ENCODE data around the gene FBXW12.

Gene FBXW12

DNA sequence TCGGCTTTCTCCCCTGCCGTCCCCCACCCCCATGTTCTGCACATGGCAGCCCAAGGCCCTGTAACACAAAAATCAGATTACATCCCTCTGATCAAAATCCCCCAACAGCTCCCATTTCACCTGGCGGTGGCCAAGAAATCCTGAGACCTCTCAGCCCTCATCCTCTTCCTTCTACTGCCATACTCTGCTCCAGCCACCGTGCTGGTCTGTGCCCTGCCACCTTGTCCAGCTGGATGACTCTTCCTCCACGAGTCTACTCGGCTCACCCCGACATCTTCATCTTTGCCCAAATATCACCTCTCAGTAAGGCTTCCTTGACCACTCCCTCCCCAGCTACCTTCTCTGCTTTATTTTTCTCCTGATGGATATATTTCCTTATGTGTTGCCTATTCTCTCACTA, 64.8 kb downstream of the FBXW12 start:
- DNase-seq, result no peak

DNA sequence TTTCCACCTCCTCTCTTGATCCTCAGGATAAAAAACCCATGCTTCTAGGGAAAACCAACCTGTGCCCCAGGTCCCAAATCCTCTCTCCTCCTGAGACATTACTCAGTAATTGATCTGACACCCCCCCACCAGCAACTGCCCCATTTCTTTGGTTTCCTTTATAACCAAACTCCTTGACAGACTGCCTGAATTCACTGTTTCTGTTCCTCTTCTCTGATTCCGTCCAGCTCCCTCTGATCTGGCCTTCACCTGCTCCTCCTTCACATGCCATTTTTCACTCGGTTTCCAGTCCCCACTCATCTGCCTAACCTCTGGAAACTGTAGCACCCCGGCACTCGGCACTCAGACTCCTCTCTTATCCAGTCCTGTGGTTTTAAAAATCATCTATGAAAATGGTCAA, 65.8 kb downstream of the FBXW12 start:
- DNase-seq, result no peak

DNA sequence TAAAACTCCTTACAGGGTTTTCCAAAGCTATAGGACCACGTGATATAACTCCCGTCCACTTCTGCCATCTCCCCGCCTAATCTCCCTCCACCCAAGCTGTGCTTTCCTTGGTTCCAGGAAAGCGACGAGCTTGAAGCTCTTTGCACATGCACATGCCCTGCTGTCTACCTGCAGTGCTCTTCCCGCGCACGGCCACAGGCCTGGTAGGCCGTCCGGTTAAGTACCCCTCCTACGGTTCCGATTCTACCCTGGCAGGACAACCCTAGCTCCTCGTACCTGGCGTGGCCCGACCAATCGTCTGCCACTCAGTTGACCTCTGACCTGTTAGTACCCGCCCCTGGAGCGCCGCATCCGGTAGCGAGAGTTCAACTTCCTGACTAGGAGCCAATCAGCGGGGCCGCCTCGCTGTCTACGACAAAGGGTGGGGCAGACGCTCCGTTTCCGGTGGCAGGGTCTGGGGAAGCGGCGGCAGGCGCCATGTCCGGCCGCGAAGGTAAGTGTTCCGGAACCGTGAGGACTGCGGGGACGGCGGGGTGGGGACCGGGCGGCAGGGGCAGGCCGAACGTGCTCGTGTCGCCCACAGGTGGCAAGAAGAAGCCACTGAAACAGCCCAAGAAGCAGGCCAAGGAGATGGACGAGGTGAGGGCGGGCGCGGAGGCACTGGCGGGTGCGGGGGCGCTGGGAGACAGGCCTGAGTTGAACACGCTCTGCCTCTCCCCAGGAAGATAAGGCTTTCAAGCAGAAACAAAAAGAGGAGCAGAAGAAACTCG, 68.0 kb downstream of the FBXW12 start, which contains the start of the genes CCDC51 and TMA7:
TSS of gene CCDC51 (minus strand) at position 300 of the 770 bp plus-strand sequence. CDS start 4,991 bp downstream, outside the sequence.
TSS of gene TMA7 (plus strand) at position 438 of the 770 bp plus-strand sequence. CDS start at position 478, 40 bp downstream.
- DNase-seq, result peak; percentile 96 to 98

DNA sequence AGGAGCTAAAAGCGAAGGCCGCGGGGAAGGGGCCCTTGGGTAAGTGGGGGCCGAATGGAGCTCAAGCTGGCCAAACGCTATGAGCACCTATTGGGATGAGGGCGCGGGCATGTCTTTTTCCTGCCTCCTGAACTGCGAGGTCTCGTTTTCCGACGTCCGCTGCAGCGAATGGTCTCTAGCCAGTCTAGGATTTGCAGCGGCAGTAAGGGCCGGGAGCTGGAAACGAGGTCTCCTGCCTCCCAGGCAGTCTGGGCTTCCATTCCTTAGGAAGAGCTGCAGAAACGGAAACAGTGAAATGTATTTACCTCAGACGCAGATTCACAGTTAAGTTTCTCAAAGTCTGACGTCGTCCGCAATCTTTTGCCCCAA, 68.6 kb downstream of the FBXW12 start:
- DNase-seq, result peak in 1 of 2 experiments; percentile 37

DNA sequence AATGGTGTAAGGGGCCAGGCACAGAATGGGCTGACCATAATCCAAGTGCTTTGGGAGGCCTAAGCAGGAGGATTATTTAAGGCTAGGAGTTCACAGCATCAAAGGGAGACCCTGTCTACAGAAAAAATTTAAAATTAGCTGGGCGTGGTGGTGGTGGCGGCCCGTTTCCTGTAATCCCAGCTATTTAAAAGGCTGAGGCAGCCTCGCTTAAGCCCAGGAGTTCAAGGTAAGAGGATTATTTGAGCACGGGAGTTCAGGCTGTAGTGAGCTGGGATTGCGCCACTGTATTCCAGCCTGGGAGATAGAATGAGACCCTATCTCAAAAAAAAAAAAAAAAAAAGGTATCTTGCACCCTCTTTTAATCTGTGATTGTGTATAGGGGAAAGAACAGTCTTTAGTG, 69.9 kb downstream of the FBXW12 start:
- no peak for DNase-seq

Measured in NCI-H526 (cell line).